Stomach smooth muscle (tissue), 2 donors: ENCODE measurements around the gene SLC2A9.

Experiments used
- H3K27ac ChIP-seq: one replicate; pipeline ENCODE4 v1.7.0; 2013; ENCODE audit warnings: mild to moderate bottlenecking, low read length, inconsistent platforms
- H3K27me3 ChIP-seq, 2 donors: one replicate each; pipeline ENCODE4 v1.7.0; 2013; ENCODE audit warnings: low read length in 2 of 2; ENCODE audit not compliant: insufficient read depth in 2 of 2, control insufficient read depth in 1 of 2
- H3K36me3 ChIP-seq, 2 donors: one replicate each; pipeline ENCODE4 v1.7.0; 2013; ENCODE audit warnings: low read length in 2 of 2; ENCODE audit not compliant: control insufficient read depth in 2 of 2, insufficient read depth in 2 of 2
- H3K4me1 ChIP-seq: one replicate; pipeline ENCODE4 v1.7.0; 2013; ENCODE audit warnings: low read length; ENCODE audit not compliant: control insufficient read depth, insufficient read depth
- H3K4me3 ChIP-seq, 2 donors: one replicate each; pipeline ENCODE4 v1.7.0; 2013; ENCODE audit warnings: low read length in 2 of 2
- H3K9ac ChIP-seq, 2 donors: one replicate each; pipeline ENCODE4 v1.7.0; 2013; ENCODE audit warnings: low read length in 2 of 2, mild to moderate bottlenecking in 1 of 2
- H3K9me3 ChIP-seq, 2 donors: one replicate each; pipeline ENCODE4 v1.7.0; 2013; ENCODE audit warnings: low read length in 2 of 2; ENCODE audit not compliant: control insufficient read depth in 2 of 2
- donor health status: healthy.
- donor health status: Pancreatic carcinoma.

The SLC2A9 gene

DNA sequence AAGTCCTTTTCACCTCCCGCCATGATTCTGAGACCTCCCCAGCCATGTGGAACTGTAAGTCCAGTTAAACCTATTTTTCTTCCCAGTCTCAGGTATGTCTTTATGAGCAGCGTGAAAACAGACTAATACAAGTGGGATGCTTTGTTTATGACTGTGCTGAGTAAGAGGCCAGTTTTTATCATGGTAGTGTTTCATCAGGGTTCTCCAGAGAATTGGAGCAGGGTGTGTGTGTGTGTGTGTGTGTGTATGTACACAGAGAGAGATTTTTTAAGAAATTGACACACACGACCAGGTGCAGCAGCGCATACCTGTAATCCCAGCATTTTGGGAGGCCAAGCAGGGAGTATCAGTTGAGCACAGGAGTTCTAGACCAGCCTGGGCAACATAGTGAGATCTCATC, 34.6 kb upstream of the SLC2A9 start:
- Histone ChIP-seq H3K9me3 (no peaks in the 10 kb centered on the region), H3K9ac (no peak overlapping the region), H3K4me1 (peaks cover 4% of the 10 kb centered on the region), H3K36me3 (no peaks in the 10 kb centered on the region), H3K27me3 (no peaks in the 10 kb centered on the region), H3K4me3 (no peak overlapping the region), H3K27ac (no peak overlapping the region)

DNA sequence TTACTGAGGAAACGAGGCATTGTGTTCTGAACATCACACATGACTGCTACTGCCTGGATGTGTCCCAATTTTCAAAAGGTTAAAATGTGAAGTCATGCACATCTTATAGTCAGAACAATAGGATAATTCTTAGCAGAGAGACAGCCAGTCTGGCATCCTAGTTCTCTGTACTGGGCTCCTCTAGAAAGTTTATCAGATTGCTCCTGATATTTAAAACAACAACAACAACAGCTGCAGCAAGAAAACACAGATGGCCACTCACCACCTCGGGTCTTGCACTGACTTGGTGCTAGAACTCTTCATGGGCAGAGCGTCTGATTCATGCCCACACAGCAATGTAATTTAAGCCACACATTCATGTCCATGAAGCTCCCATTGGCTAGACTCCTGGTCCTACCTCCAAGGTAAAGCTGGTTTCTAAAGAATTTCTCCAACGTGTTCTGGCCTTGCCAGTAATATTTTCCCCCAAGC, 33.3 kb upstream of the SLC2A9 start:
- H3K4me3 ChIP-seq, result no peak overlapping the region
- no peak overlapping the region for H3K9ac ChIP-seq
- H3K27ac ChIP-seq, result no peak overlapping the region
- peaks cover 4% of the 10 kb centered on the region for H3K4me1 ChIP-seq
- H3K36me3 ChIP-seq, result no peaks in the 10 kb centered on the region
- no peaks in the 10 kb centered on the region for H3K27me3 ChIP-seq
- no peaks in the 10 kb centered on the region for H3K9me3 ChIP-seq

DNA sequence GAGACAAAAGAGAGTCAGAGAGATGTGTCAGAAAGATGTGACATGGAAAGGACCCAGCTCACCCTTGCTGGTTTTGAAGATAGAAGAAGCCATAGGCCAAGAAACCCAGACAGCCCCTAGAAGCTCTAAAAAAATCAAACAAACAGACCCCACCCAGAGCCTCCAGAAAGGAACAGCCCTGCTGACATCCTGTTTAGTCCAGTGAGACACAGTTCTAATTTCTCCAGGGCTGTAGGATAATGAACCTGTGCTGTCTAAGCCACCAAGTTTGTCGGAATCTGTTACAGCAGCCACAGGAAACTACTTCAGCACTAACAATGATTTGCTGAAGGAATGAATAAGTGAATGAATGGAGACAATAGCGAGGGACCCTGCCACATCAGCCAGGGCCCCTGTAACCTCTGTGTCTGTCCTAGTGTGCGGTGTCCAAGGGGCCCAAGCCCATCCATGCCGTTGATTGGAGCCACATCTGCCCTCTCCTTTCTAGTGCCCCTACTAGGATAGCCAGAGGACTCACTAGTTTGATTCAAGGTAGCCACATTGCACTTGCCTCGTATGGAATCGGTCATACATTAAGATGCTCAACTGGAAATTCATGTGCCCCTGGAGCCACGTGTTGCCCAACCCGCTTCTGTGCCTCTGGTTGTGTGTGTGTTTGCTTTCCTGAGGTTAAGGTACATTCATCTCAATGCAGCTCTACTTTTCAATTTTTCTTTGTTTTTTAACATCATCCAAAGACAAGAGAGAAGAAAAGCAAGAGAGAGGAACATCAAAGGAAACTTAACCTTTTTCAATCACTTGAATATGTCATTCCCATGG, 32.5 kb upstream of the SLC2A9 start:
- H3K27ac ChIP-seq, result no peak overlapping the region
- H3K27me3 ChIP-seq, result no peaks in the 10 kb centered on the region
- H3K9me3 ChIP-seq, result no peaks in the 10 kb centered on the region
- H3K4me3 ChIP-seq, result no peak overlapping the region
- peaks cover 4% of the 10 kb centered on the region for H3K4me1 ChIP-seq
- H3K36me3 ChIP-seq, result no peaks in the 10 kb centered on the region
- no peak overlapping the region for H3K9ac ChIP-seq

DNA sequence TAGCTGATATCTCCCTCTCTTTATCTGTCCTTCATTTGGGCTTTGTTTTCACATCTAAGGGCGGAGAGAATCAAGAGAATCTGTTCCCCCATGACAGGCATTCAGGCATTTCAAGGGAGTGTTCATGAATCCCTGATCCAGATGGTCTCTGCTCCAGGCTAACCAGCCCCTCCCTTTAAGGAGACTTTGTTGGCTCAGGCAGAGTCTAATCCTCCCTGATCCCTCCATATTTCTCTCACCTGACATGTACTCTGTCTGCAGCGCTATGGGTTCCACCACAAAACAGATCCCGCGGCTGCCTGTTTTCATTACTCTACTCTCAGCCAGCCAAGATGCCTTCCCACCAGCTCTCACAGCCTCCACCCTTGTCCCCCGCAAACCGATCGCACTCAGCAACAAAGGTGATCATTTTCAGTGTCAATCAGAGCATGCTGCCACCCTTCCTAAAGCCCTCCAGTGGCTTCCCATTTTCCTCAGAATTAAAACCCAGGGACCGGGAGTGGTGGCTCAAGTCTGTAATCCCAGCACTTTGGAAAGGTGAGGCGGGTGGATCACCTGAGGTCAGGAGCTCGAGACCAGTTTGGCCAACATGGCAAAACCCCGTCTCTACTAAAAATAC, 30.3 kb upstream of the SLC2A9 start:
- Histone ChIP-seq H3K4me1 (peaks cover 4% of the 10 kb centered on the region), H3K27me3 (no peaks in the 10 kb centered on the region), H3K9ac (no peak overlapping the region), H3K9me3 (no peaks in the 10 kb centered on the region), H3K4me3 (no peak overlapping the region), H3K27ac (no peak overlapping the region), H3K36me3 (no peaks in the 10 kb centered on the region)

DNA sequence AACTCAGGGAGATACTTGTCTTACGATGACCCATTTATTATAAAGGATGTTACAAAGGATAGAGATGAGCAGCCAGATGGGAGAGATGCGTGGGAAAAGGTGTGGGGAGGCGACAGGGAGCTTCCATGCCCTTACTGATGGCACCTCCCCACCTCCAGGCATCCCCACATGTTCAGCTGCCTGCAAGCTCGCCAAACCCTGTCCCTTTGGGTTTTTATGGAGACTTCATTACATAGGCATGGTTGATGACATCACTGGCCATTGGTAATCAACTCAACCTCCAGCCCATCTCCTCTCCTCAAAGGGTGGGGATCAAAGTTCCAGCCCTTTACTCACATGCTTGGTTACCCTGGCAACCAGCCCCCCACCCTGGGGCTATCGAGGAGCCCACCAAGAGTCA, 29.4 kb upstream of the SLC2A9 start:
- Histone ChIP-seq H3K36me3 (no peaks in the 10 kb centered on the region), H3K27ac (no peak overlapping the region), H3K9ac (no peak overlapping the region), H3K4me3 (no peak overlapping the region), H3K27me3 (no peaks in the 10 kb centered on the region), H3K4me1 (no peaks in the 10 kb centered on the region), H3K9me3 (no peaks in the 10 kb centered on the region)

DNA sequence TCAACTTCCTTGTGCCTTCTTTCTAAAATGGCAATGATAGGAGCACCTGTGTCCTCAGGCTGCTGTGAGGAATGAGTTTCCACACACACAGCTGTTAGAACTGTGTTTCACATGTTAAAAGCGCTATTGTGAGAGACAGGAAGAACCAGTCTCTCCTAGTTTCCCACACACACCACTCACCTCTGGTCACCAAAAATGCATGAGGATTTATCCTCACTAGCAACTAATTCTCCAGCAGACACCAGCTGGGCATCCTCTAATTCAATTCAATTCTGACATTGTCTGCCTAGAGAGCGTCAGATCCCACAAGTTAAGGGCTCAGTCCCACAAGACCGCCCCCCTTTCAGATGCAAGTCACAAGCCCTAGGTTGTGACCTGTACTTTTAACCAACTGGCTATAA, 29.0 kb upstream of the SLC2A9 start:
- H3K4me1 ChIP-seq, result no peaks in the 10 kb centered on the region
- H3K9ac ChIP-seq, result no peak overlapping the region
- no peak overlapping the region for H3K4me3 ChIP-seq
- no peaks in the 10 kb centered on the region for H3K27me3 ChIP-seq
- no peaks in the 10 kb centered on the region for H3K9me3 ChIP-seq
- no peaks in the 10 kb centered on the region for H3K36me3 ChIP-seq
- no peak overlapping the region for H3K27ac ChIP-seq

DNA sequence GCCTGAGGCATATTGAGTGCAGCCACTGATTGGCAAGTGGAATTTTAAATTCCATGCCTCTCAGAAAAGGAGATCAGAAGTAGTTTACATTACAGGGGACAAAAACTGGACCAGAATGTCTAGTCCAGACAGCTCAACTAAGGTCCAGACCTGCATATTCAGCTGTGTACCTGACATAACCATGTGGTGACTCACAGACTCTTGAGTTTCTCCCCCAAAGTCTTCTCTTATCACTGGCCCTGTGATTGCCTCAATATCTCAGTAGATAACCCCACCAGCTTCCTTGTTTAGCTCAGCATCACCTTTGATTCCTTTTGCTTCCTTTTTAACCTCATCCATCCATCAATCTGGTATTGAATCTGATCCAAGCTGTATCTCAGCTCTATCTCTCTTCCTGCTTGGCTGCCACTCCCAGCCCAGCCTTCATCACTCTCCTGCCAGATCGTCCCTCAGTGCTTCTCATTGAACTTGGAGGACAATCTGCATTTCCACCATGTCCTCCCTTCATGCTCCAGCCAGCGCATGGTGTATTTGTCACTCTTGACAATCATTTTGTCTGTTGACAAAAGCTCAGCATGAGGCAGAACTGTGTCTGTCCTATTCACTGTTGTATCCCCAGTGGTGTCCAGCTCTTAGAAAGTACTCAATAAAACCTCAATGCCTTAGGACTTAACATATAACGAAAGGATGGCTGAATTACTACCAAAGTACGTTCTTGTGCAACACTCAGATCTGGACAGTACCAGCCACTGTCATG, 27.8 kb upstream of the SLC2A9 start:
- Histone ChIP-seq H3K9ac (no peak overlapping the region), H3K36me3 (no peaks in the 10 kb centered on the region), H3K27ac (no peak overlapping the region)

DNA sequence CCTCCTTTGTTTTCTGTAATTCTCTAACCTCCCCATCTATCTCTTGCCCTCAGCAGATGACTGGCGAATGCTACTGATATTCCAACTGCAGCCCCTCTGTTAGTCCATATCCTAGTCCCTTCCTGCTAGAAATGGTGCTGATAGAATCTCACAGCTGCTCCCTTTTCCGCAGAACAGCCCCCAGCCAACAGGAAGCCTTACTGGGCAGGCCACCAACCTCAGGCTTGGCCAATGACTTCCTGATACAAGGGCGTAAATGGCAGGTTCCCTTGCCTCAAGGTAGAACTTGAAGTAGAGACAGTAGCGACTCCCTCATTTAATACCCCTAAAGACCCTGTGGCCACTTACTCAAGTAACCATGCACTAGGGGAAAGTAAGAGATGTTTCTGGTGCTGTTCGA, 26.7 kb upstream of the SLC2A9 start:
- Histone ChIP-seq H3K4me3 (no peak overlapping the region), H3K36me3 (no peaks in the 10 kb centered on the region), H3K9ac (no peak overlapping the region), H3K27ac (no peak overlapping the region), H3K4me1 (no peaks in the 10 kb centered on the region), H3K9me3 (no peaks in the 10 kb centered on the region), H3K27me3 (no peaks in the 10 kb centered on the region)

More for the DNA sequence above, 27.8 kb upstream of the SLC2A9 start:
- Histone ChIP-seq H3K4me1 (no peaks in the 10 kb centered on the region), H3K4me3 (no peak overlapping the region), H3K27me3 (no peaks in the 10 kb centered on the region), H3K9me3 (no peaks in the 10 kb centered on the region)

DNA sequence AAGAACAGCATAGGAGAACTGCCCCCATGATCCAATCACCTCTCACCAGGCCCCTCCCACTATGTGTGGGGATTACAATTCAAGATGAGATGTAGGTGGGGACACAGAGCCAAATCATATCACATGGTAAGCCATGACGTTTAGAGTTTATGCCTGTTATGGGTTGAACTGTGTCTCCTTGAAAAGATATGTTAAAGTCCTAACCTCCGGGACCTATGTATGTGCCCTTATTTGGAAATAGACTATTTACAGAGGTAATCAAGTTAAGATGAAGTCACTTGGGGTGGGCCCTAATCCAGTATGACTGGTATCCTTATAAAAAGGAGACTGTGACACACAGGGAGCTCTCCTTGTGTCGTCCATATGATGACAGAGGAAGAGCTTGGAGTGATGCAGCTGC, 25.2 kb upstream of the SLC2A9 start:
- H3K4me1 ChIP-seq, result no peaks in the 10 kb centered on the region
- no peak overlapping the region for H3K4me3 ChIP-seq
- no peaks in the 10 kb centered on the region for H3K9me3 ChIP-seq
- H3K36me3 ChIP-seq, result no peaks in the 10 kb centered on the region
- H3K27ac ChIP-seq, result no peak overlapping the region
- H3K27me3 ChIP-seq, result no peaks in the 10 kb centered on the region
- no peak overlapping the region for H3K9ac ChIP-seq

DNA sequence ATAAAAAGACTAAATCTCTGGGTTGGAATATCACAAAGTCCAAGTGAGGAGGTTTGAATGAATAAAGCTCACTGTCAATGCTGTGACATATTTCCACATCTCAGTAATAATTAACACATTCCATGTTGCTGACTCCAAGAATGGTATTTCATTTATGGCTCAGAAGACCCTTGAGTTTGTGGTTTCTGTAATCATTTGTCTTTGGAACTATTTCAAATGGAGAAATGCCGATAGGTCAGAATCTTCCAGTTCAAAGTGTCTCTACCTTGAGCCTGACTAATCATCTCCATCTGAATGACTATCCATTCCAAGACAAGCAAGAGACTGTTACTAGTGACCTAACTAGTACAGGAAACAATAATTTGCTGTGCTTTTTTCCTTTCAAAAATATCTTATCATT, 24.2 kb upstream of the SLC2A9 start:
- no peaks in the 10 kb centered on the region for H3K9me3 ChIP-seq
- H3K4me1 ChIP-seq, result no peaks in the 10 kb centered on the region
- no peaks in the 10 kb centered on the region for H3K36me3 ChIP-seq
- no peak overlapping the region for H3K9ac ChIP-seq
- no peak overlapping the region for H3K4me3 ChIP-seq
- H3K27me3 ChIP-seq, result no peaks in the 10 kb centered on the region
- H3K27ac ChIP-seq, result no peak overlapping the region
